Memory B cell (primary cell): ENCODE data around the gene DNAH6.
"Not testable (repeated sequence)": the region's sequence is repeated elsewhere in the genome, so short reads cannot be mapped to it uniquely, and the experiment has no call there.

ENCODE experiments used
- ATAC-seq: fragments of 150-1000 bp; cut with Tn5 transposase; 2 replicates; pipeline ENCODE4 v1.10.0; 2021; ENCODE audit warnings: low read depth, mild to moderate bottlenecking, moderate library complexity
- DNase-seq, 2 donors: peaks; one replicate each; pipeline ENCODE4 v3.0.0; 2022; ENCODE audit warnings: low spot score in 2 of 2
- H3K27ac Mint-ChIP-seq: one replicate; pipeline ENCODE4 v1.8.0; 2022; ENCODE audit warnings: mild to moderate bottlenecking, moderate library complexity, mixed read lengths
- H3K27me3 Mint-ChIP-seq: one replicate; pipeline ENCODE4 v1.8.0; 2022; ENCODE audit warnings: mixed read lengths
- H3K36me3 Mint-ChIP-seq: one replicate; pipeline ENCODE4 v1.8.0; 2022; ENCODE audit warnings: mild to moderate bottlenecking, mixed read lengths
- H3K4me1 Mint-ChIP-seq: one replicate; pipeline ENCODE4 v1.8.0; 2022; ENCODE audit warnings: mixed read lengths
- H3K4me3 Mint-ChIP-seq: one replicate; pipeline ENCODE4 v1.8.0; 2022; ENCODE audit warnings: mild to moderate bottlenecking, moderate library complexity, mixed read lengths
- H3K9me3 Mint-ChIP-seq: one replicate; pipeline ENCODE4 v1.8.0; 2022; ENCODE audit warnings: mixed read lengths

The DNAH6 gene

DNA sequence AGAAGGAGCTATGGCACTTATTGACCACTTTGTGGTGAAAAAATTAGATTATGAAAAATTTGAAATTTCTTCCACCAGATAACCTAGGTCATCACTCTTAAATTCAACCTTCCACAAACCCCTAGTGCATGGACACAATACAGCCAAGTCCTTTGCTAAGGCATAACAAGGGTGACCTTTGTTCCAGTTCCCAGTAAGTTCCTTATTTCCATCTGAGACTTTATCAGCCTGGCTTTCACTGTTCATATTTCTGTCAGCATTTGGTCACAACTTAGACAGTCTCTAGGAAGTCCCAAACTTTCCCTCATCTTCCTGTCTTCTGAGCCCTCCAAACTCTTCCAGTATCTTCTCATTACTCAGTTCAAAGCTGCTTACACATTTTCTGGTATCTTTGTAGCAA, 232.0 kb downstream of the DNAH6 start:
- Mint-ChIP-seq H3K27ac (no peak overlapping the region), H3K9me3 (no peaks in the 10 kb centered on the region), H3K4me1 (no peaks in the 10 kb centered on the region), H3K4me3 (no peak overlapping the region), H3K27me3 (peaks cover 16% of the 10 kb centered on the region), H3K36me3 (no peaks in the 10 kb centered on the region)
- DNase-seq: no peak
- ATAC-seq: no peak

DNA sequence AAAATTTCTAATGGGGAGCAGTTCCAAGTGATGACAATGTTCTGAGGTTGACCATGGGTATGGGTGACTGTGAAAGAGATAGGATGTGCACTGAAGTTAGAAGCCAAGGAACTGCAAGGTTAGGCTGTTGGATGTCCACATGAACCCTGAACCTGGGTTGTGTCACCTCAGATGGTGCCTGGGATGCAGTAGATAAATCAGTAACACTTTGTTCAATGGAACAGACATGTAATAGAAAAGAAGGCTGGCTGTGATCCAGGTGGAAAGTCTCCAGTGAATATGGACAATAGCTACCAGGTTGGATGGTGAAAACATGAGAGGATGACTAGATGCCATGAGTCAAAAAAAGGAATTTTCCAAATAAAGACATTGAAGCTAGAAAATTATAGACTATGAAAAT, 233.1 kb downstream of the DNAH6 start:
- DNase-seq (no peak), ATAC-seq (no peak)
- Mint-ChIP-seq H3K4me1 (no peaks in the 10 kb centered on the region), H3K27ac (no peak overlapping the region), H3K36me3 (no peaks in the 10 kb centered on the region), H3K9me3 (no peaks in the 10 kb centered on the region), H3K4me3 (no peak overlapping the region), H3K27me3 (peaks cover 16% of the 10 kb centered on the region)

DNA sequence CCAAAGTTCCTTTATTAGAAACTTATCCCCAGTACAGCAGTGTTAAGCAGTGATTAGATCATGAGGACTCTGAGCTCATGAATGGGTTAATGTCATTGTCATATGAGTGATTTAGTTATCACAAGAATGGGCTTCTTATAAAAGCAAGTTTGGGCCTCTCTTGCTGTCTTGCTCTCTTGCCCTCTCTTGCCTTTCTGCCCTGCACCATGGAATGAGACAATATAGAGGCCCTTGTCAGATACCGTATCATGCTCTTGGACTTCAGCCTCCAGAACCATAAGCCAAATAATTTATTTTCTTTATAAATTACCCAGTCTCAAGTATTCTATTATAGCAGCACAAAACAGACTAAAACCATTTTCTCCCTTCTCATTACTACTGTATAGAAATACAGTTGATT, 238.8 kb downstream of the DNAH6 start:
- ATAC-seq (no peak), DNase-seq (no peak)
- Mint-ChIP-seq H3K4me3 (no peak overlapping the region), H3K27me3 (peaks cover 7% of the 10 kb centered on the region), H3K9me3 (no peaks in the 10 kb centered on the region), H3K36me3 (no peaks in the 10 kb centered on the region), H3K27ac (no peak overlapping the region), H3K4me1 (no peaks in the 10 kb centered on the region)

DNA sequence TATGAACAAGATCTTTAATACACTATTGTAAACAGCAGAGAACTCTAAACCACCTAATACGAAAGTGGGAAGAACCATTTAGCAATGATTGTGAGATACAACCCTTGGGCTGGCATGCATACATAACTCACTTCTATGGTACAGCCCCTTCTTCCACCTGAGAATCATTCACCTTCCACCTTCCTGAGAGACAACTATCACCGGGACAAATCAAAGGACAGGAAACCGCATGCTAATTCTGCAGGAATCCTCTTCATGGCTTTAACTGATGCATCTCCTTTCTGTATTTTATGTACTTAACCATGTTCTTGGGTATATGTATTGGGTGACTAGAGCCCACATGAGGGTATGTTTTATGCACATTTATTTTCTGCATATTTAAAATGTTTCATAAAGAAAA, 241.3 kb downstream of the DNAH6 start:
- Mint-ChIP-seq H3K27me3 (peaks cover 9% of the 10 kb centered on the region), H3K36me3 (no peaks in the 10 kb centered on the region), H3K27ac (no peak overlapping the region), H3K4me1 (no peaks in the 10 kb centered on the region), H3K9me3 (no peaks in the 10 kb centered on the region), H3K4me3 (no peak overlapping the region)
- DNase-seq (no peak), ATAC-seq (no peak)

DNA sequence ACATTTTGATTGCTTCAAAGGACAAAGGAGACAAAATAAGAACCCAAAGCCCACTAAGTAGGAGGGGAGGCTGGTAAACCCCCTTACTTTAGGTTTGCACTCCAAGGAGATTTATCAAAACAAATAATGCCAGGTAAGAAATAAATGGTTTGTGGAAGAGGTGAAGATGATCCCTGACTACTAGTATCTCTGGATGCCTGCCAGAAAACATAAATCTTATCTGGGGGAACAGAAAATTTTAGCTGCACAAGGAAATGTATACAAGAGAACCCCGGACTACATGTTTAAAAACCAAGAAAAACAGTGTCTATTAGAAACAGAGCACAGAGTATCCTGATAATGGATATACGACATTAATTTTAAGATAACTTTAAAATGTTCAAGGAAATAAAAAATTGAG, 250.5 kb downstream of the DNAH6 start:
- ATAC-seq (no peak), DNase-seq (no peak)
- Mint-ChIP-seq H3K36me3 (peaks cover 3% of the 10 kb centered on the region), H3K27me3 (peaks cover 7% of the 10 kb centered on the region), H3K4me3 (no peak overlapping the region), H3K9me3 (peaks cover 7% of the 10 kb centered on the region), H3K27ac (no peak overlapping the region), H3K4me1 (no peaks in the 10 kb centered on the region)

DNA sequence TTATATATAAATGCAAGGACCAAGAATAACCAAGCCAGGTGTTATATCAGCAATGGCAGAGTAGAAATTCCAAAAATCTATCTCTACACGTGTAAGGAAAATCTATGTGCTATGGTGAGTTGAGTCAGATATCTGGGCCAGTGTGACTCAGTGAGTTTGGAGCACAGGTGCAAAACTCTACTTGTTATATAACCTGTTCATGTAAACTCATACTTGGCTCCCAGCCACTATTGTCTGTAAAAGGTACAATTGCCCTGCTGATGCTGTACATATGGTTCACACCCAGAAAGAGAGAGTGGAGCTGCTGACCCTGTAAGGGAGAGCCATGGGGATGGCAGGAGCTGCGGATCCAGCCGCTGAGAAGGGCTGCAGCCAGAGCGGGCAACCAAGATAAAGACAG, 252.5 kb downstream of the DNAH6 start:
- DNase-seq: no peak
- Mint-ChIP-seq H3K27me3 (peaks cover 2% of the 10 kb centered on the region), H3K4me3 (no peak overlapping the region), H3K36me3 (peaks cover 4% of the 10 kb centered on the region), H3K4me1 (no peaks in the 10 kb centered on the region), H3K9me3 (peaks cover 16% of the 10 kb centered on the region), H3K27ac (no peak overlapping the region)
- ATAC-seq: no peak

DNA sequence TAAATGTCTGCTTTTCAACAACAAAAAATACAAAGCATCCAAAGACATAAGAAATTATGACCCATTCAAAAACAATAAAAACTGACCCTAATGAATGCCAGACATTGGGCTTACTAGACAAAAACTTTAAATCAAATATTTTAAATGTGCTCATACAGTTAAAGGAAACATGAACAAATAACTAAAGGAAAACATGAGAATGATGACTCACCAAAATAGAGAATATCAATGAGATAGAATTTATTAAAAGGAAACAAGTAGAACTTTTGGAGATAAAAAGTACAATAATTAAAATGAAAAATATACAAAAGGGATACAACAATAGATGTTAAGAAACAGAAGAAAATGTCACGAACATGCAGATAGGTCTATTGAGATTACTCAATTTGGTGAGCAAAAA, 254.0 kb downstream of the DNAH6 start:
- Mint-ChIP-seq H3K27me3 (peaks cover 2% of the 10 kb centered on the region), H3K36me3 (peaks cover 4% of the 10 kb centered on the region), H3K4me1 (no peaks in the 10 kb centered on the region), H3K27ac (no peak overlapping the region), H3K9me3 (peaks cover 20% of the 10 kb centered on the region), H3K4me3 (no peak overlapping the region)
- no peak for ATAC-seq
- no peak for DNase-seq

DNA sequence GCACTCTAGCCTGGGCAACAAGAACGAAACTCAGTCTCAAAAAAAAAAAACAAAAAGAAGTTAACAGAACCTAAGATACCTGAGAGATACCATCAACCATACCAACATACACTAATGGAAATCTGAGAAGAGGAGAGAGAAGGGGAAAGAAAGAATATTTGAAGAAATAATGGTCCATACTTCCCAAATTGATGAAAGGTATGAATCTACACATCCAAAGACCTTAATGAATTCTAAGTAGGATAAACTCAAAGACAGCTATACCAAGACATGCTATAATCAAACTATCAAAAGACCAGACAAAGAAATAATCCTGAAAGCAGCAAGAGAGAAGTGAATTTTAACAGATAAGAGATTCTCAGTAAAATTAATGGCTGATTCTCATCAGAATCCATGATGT, 255.0 kb downstream of the DNAH6 start:
- Mint-ChIP-seq H3K27me3 (no peaks in the 10 kb centered on the region), H3K4me1 (no peaks in the 10 kb centered on the region), H3K36me3 (peaks cover 4% of the 10 kb centered on the region), H3K27ac (no peak overlapping the region), H3K9me3 (peaks cover 22% of the 10 kb centered on the region), H3K4me3 (no peak overlapping the region)
- DNase-seq (no peak), ATAC-seq (no peak)

DNA sequence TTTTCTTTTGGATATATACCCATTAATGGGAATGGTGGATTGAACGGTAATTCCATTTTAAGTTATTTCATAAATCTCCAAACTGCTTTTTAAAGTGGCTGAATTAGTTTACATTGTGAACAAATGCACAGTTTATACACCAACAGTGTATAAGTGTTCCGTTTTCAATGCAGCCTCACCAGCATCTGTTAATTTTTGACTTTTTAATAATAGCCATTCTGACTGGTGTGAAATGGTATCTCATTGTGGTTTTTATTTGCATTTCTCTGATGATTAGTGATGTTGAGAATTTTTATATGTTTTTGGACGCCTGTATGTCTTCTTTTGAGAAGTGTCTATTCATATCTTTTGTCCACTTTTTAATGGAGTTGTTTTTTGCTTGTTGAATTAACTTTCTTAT, 257.3 kb downstream of the DNAH6 start:
- not testable (repeated sequence) for H3K27ac Mint-ChIP-seq, ATAC-seq, H3K27me3 Mint-ChIP-seq, DNase-seq, H3K4me3 Mint-ChIP-seq, H3K36me3 Mint-ChIP-seq, H3K4me1 Mint-ChIP-seq
- H3K9me3 Mint-ChIP-seq: peaks cover 25% of the 10 kb centered on the region

DNA sequence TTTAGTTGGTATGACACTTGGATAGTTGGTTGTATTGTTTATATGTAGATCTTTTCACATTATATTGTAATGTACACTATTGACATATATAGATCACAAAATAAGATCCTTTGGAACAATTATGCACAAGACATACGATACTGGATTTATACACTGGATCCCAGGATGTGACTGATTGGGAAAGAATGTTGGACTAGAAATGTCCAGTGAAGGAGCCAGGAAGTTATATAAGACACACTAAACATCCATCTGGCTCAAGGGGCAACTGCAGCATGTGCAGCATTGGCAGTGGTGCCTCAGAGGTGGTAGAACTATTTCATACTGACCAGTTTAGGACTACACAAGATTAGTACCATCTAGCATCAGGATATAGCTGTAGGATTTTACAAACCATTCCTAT, 259.7 kb downstream of the DNAH6 start:
- H3K4me3 Mint-ChIP-seq: no peak overlapping the region
- peaks cover 1% of the 10 kb centered on the region for H3K27me3 Mint-ChIP-seq
- ATAC-seq: no peak
- peaks cover 25% of the 10 kb centered on the region for H3K9me3 Mint-ChIP-seq
- H3K27ac Mint-ChIP-seq: no peak overlapping the region
- no peak for DNase-seq
- H3K4me1 Mint-ChIP-seq: no peaks in the 10 kb centered on the region
- H3K36me3 Mint-ChIP-seq: peaks cover 4% of the 10 kb centered on the region

DNA sequence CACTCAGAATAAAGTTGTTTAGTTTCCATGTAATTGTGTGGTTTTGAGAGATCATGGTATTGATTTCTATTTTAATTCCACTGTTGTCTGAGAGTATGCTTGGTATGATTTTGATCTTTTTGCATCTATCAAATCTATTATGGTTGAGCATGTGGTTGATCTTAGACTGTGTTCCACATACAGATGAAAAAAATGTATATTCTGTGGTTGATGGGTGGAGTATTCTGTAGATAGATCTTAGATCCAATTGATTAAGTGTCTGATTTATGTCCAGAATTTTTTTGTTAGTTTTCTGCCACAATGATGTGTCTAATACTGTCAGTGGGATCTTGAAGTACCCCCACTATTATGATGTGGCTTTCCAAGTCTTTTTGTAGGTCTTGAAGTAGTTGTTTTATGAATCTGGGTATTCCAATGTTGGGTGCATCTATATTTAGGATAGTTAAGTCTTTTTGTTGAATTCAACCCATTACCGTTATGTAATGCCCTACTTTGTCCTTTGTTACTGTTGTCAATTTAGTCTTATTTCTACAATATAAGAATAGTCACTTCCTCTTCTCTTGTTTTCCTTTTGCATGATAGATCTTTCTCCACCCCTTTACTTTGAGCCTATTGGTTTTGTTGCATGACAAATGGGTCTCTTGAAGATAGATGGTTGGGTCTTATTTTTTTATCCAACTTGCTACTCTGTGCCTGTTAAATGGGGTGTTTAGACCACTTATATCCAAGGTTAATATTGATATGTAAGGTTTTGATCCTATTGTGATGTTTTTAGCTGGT, 262.8 kb downstream of the DNAH6 start:
- H3K27me3 Mint-ChIP-seq: peaks cover 1% of the 10 kb centered on the region
- no peak for DNase-seq
- peaks cover 10% of the 10 kb centered on the region for H3K4me1 Mint-ChIP-seq
- H3K36me3 Mint-ChIP-seq: no peaks in the 10 kb centered on the region
- H3K9me3 Mint-ChIP-seq: peaks cover 11% of the 10 kb centered on the region
- H3K27ac Mint-ChIP-seq: no peak overlapping the region
- no peak for ATAC-seq
- H3K4me3 Mint-ChIP-seq: no peak overlapping the region

DNA sequence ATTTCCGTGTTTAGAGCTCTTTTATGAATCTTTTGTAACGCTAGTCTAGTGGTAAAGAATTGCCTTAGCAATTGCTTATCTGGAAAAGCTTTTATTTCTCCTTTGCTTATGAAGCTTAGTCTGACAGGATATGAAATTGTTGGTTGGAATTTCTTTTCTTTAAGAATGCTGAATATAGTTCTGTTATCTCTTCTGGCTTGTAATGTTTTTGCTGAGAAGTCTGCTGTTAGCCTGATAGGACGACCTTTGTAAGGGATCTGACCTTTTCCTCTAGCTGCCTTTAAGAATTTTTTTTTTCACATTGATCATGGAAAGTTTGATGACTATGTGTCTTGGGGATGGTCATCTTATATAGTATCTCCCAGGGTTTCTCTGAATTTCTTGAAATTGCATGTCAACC, 263.5 kb downstream of the DNAH6 start:
- H3K9me3 Mint-ChIP-seq: peaks cover 8% of the 10 kb centered on the region
- H3K4me3 Mint-ChIP-seq: no peak overlapping the region
- H3K27me3 Mint-ChIP-seq: peaks cover 1% of the 10 kb centered on the region
- H3K4me1 Mint-ChIP-seq: peaks cover 10% of the 10 kb centered on the region
- H3K27ac Mint-ChIP-seq: no peak overlapping the region
- H3K36me3 Mint-ChIP-seq: no peaks in the 10 kb centered on the region
- no peak for DNase-seq
- no peak for ATAC-seq

DNA sequence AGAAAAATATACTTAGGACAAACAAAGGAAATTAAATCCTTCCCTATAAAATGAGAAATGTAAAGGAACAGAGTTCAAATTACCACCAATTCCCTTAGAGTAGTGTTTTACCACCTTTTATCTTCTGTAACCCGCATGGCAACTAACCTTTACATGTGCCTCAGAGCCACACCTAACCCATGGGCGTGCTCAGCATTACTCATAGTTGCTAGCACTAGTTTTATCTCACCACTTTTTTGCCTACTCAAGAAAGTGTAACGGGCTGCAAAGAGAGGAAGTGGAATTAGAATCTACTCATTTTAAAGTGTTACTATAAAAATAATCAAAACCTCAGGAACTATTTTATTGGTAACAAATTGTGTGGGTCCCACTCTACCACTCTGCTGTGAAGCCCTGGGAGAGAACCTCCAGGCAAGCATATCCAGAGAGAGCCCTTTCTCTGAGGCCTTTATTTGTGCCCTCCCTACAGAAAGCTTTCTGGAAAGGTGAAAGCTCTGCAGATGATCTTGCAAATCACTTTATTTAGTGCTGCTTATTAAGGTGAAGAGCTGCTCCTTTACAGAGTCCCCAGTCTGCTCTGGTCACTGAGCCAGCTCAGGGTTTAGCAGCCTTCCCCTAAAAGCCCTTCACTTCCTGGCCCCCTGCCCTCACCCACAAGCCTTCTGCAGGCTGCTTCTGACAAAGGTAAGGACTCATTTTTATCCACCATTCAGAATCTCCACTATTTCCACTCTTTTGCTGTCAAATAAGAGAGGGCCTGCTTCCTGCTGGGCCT, 265.8 kb downstream of the DNAH6 start:
- Mint-ChIP-seq H3K27ac (no peak overlapping the region), H3K36me3 (no peaks in the 10 kb centered on the region), H3K4me3 (no peak overlapping the region), H3K27me3 (peaks cover 1% of the 10 kb centered on the region), H3K9me3 (peaks cover 3% of the 10 kb centered on the region), H3K4me1 (peaks cover 10% of the 10 kb centered on the region)
- peak; percentile 98 for ATAC-seq
- peak in 1 of 2 donors; percentile 20 for DNase-seq

DNA sequence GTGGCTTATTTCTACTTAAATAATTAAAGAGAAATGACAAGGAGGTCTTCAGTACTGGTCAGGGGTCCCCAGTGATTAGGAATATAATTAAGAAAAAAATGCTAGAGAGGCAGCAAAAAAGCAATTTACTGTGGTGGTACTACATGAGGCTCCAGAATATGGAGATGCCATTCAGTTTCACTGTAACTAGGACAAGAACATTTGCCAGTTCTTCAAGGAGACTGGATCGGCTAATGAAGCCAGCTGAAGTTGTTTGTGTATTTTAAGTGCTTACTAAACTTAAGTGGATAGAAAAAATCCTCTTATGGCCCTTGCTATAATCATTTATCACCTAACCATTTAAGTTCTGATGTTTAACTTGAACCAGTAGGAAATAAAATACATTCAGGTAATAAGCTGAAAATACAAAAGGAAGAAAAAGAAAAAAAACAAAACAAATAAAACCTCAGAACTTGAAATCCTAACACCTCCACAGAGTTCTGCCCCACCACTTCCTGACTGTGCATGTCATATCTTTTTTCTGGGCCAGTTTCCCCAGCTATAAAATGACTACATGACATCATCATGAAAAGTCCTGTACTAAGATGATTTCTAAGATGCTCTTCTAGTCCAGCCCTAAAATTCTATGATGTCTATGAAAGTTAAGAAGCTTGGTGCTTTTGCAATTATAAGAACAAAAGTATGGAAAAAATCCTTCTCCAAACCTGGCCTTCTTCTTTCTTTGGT, 266.6 kb downstream of the DNAH6 start:
- no peak for DNase-seq
- H3K4me1 Mint-ChIP-seq: peaks cover 10% of the 10 kb centered on the region

More for the DNA sequence above, 266.6 kb downstream of the DNAH6 start:
- Mint-ChIP-seq H3K9me3 (peaks cover 2% of the 10 kb centered on the region), H3K4me3 (no peak overlapping the region), H3K36me3 (no peaks in the 10 kb centered on the region), H3K27me3 (peaks cover 2% of the 10 kb centered on the region), H3K27ac (no peak overlapping the region)
- no peak for ATAC-seq
